CD4-positive, CD25-positive, alpha-beta regulatory T cell (primary cell): ENCODE measurements around the gene ARL10. TPM values are rescaled to one million over a fixed set of nuclear protein-coding genes. Genes with fewer than 3 reads are reported as not detected.

ENCODE experiments used
- ATAC-seq, 2 donors: fragments of 150-1000 bp; cut with Tn5 transposase; one replicate each; pipeline ENCODE4 v1.10.0; 2021; ENCODE audit warnings: low read depth in 2 of 2, moderate number of reproducible peaks in 2 of 2, moderate library complexity in 1 of 2
- DNase-seq, 3 donors: peaks; one replicate each; pipeline versions ENCODE4 v3.0.0 to v3.0.0-alpha.2; 2012 to 2022; ENCODE audit warnings: mixed read lengths in 1 of 3
- H3K27ac ChIP-seq: one replicate; pipeline ENCODE4 v1.7.0; 2013; ENCODE audit warnings: mild to moderate bottlenecking, low read length; ENCODE audit not compliant: insufficient read depth, poor library complexity, severe bottlenecking
- H3K27me3 ChIP-seq: one replicate; pipeline ENCODE4 v1.7.0; 2013; ENCODE audit warnings: low read length; ENCODE audit not compliant: control insufficient read depth, insufficient read depth
- H3K36me3 ChIP-seq: one replicate; pipeline ENCODE4 v1.7.0; 2013; ENCODE audit warnings: mild to moderate bottlenecking, low read length, moderate library complexity; ENCODE audit not compliant: control insufficient read depth, insufficient read depth
- H3K4me1 ChIP-seq: 2 replicates; pipeline ENCODE4 v1.7.0; 2013; ENCODE audit warnings: mild to moderate bottlenecking, low read length; ENCODE audit not compliant: insufficient read depth, control insufficient read depth, poor library complexity, severe bottlenecking
- H3K4me3 ChIP-seq: one replicate; pipeline ENCODE4 v1.7.0; 2013; ENCODE audit warnings: low read depth, mild to moderate bottlenecking, low read length, moderate library complexity
- H3K9me3 ChIP-seq, 2 experiments: 1 replicate in 1 of 2; 2 replicates in 1 of 2; pipeline ENCODE4 v1.7.0; 2013; ENCODE audit warnings: low read length in 2 of 2, mild to moderate bottlenecking in 1 of 2, moderate library complexity in 1 of 2; ENCODE audit not compliant: control insufficient read depth in 2 of 2
- H3K27ac Mint-ChIP-seq, 3 donors: one replicate each; pipeline ENCODE4 v1.8.0; 2020 to 2022; ENCODE audit warnings: mild to moderate bottlenecking in 3 of 3, mixed read lengths in 3 of 3, moderate library complexity in 2 of 3
- H3K27me3 Mint-ChIP-seq: one replicate; pipeline ENCODE4 v1.8.0; 2022; ENCODE audit warnings: mild to moderate bottlenecking, mixed read lengths
- H3K36me3 Mint-ChIP-seq: one replicate; pipeline ENCODE4 v1.8.0; 2020; ENCODE audit warnings: mixed read lengths
- H3K4me1 Mint-ChIP-seq, 4 donors: one replicate each; pipeline ENCODE4 v1.8.0; 2020 to 2022; ENCODE audit warnings: mixed read lengths in 4 of 4, mild to moderate bottlenecking in 1 of 4
- H3K4me3 Mint-ChIP-seq, 4 donors: one replicate each; pipeline ENCODE4 v1.8.0; 2020 to 2022; ENCODE audit warnings: mild to moderate bottlenecking in 4 of 4, mixed read lengths in 4 of 4, moderate library complexity in 3 of 4
- H3K9me3 Mint-ChIP-seq, 7 donors: one replicate each; pipeline ENCODE4 v1.8.0; 2020 to 2022; ENCODE audit warnings: mixed read lengths in 7 of 7, mild to moderate bottlenecking in 3 of 7, moderate library complexity in 2 of 7
- polyA plus RNA-seq, 4 donors: library from polyadenylated mRNA; unstranded; fragments of 300-500 nt; fragmentation: Illumina TruSeq; gene quantifications; one replicate each; pipeline ENCODE4 v1.2.3, GENCODE V29; 2021
- total RNA-seq: library from RNA; stranded (reverse); gene quantifications from one replicate; pipeline ENCODE4 v1.2.3, GENCODE V29; 2022

Gene ARL10
- total and polyA plus RNA-seq, 5 donors from 2014 or later: 1.6 to 4.8 (median 2.3) TPM

DNA sequence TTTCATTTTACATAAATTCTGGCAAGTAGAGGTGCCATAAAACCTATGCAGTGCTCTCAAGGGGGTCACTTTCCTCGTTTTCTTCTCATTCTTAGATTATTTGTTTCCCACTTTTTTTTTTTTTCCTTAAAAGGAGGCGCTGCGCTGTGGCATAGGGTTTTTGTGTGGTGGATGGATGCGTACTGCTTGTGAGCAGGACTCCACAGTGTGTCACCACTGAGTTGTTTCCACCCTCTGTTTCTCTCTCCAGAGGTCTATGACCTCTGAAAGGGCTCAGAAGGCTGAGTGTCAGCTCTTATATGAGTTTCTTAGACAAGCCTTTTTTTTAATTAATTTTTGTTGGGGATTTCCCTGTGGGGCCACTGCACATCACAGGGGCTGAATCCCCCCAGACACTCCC lies 64.7 kb downstream of the ARL10 start:
- no peak for DNase-seq
- H3K4me3 Mint-ChIP-seq: no peak overlapping the region
- Histone ChIP-seq H3K4me3 (no peak overlapping the region), H3K4me1 (peaks cover 3% of the 10 kb centered on the region), H3K9me3 (no peaks in the 10 kb centered on the region), H3K27ac (no peak overlapping the region), H3K36me3 (no peaks in the 10 kb centered on the region), H3K27me3 (no peaks in the 10 kb centered on the region)
- H3K36me3 Mint-ChIP-seq: no peaks in the 10 kb centered on the region
- H3K9me3 Mint-ChIP-seq: peaks cover 0 to 6% (median 0%) of the 10 kb centered on the region in 7 donors
- peaks cover 25% of the 10 kb centered on the region for H3K27me3 Mint-ChIP-seq
- ATAC-seq: no peak
- H3K4me1 Mint-ChIP-seq: peaks cover 0 to 2% (median 0%) of the 10 kb centered on the region in 4 donors
- no peak overlapping the region for H3K27ac Mint-ChIP-seq

Other genes starting within 250 kb of the ARL10 start
- 21.1 TPM for gene SIMC1, start 127.1 kb upstream of the ARL10 start, total RNA-seq
- 1 to 10 TPM; 6.1 to 8.4 (median 7.4) TPM for gene SIMC1, start 127.1 kb upstream of the ARL10 start, polyA plus RNA-seq
- 60.9 TPM for gene KIAA1191, start 3.7 kb upstream of the ARL10 start, total RNA-seq
- 10 to 100 TPM; 59.0 to 68.9 (median 60.9) TPM for gene KIAA1191, start 3.7 kb upstream of the ARL10 start, polyA plus RNA-seq
- 15.5 TPM for gene NOP16, start 23.1 kb downstream of the ARL10 start, total RNA-seq
- gene NOP16, start 23.1 kb downstream of the ARL10 start, polyA plus RNA-seq: 10 to 100 TPM; 13.6 to 41.2 (median 35.1) TPM
- 98.9 TPM for gene HIGD2A, start 23.3 kb downstream of the ARL10 start, total RNA-seq
- 100 to 1,000 TPM; 228 to 278 (median 239) TPM for gene HIGD2A, start 23.3 kb downstream of the ARL10 start, polyA plus RNA-seq
- gene CLTB, start 51.1 kb downstream of the ARL10 start, total RNA-seq: 85.9 TPM
- 100 to 1,000 TPM in 2 of 4 donors, 10 to 100 TPM in 2; 92.5 to 129 (median 101) TPM for gene CLTB, start 51.1 kb downstream of the ARL10 start, polyA plus RNA-seq
- 31.8 TPM for gene FAF2, start 82.9 kb downstream of the ARL10 start, total RNA-seq
- gene FAF2, start 82.9 kb downstream of the ARL10 start, polyA plus RNA-seq: 10 to 100 TPM in 3 of 4 donors, 1 to 10 TPM in 1; 8.8 to 17.3 (median 14.0) TPM
- 268 TPM for gene RNF44, start 171.9 kb downstream of the ARL10 start, total RNA-seq
- 1 to 10 TPM; 2.3 to 4.3 (median 3.4) TPM for gene RNF44, start 171.9 kb downstream of the ARL10 start, polyA plus RNA-seq
- gene CDHR2, start 183.9 kb downstream of the ARL10 start, total RNA-seq: 1.3 TPM
- not detected for gene CDHR2, start 183.9 kb downstream of the ARL10 start, polyA plus RNA-seq
- 1.9 TPM for gene GPRIN1, start 244.7 kb downstream of the ARL10 start, total RNA-seq
- under 1 TPM; 0.24 to 0.87 (median 0.52) TPM for gene GPRIN1, start 244.7 kb downstream of the ARL10 start, polyA plus RNA-seq